ENCODE results near the gene PPP4R3B.

The PPP4R3B gene

GRCh38 chr2:55511508-55512124 lies 105.8 kb downstream of the PPP4R3B start:
- DNase-seq = peak; percentile 57 to 60

- no peak for DNase-seq
Observed at GRCh38 chr2:55502590-55503141, 114.8 kb downstream of the PPP4R3B start.

GRCh38 chr2:55500025-55500424 lies 117.4 kb downstream of the PPP4R3B start:
- DNase-seq = no peak

- no peak for DNase-seq
Observed at GRCh38 chr2:55498582-55498981, 118.8 kb downstream of the PPP4R3B start.
